Activated T-cell treated with anti-CD3 and anti-CD28 coated beads, Interleukin-2, amount 50 U/mL, for 4 hours (primary cell): ENCODE results near the gene HTR3C. TPM values are rescaled to one million over a fixed set of nuclear protein-coding genes. Genes with fewer than 3 reads are reported as not detected.
"Not testable (repeated sequence)": the region's sequence is repeated elsewhere in the genome, so short reads cannot be mapped to it uniquely, and the experiment has no call there.

Experiments used
- ATAC-seq, 2 donors: fragments of 200-7000 bp; cut with Tn5 transposase; one replicate each; pipeline ENCODE4 v1.10.0; 2021
- DNase-seq: peaks from one replicate; pipeline ENCODE4 v3.0.0-alpha.2; 2020
- H3K27me3 Mint-ChIP-seq: one replicate; pipeline ENCODE4 v1.8.0; 2021; ENCODE audit warnings: low read depth, mixed read lengths
- H3K36me3 Mint-ChIP-seq: one replicate; pipeline ENCODE4 v1.8.0; 2022; ENCODE audit warnings: mixed read lengths; ENCODE audit not compliant: insufficient read depth
- H3K4me1 Mint-ChIP-seq: one replicate; pipeline ENCODE4 v1.8.0; 2021; ENCODE audit warnings: low read depth, mixed read lengths
- H3K4me3 Mint-ChIP-seq: one replicate; pipeline ENCODE4 v1.8.0; 2021; ENCODE audit warnings: mild to moderate bottlenecking, moderate library complexity, mixed read lengths
- H3K9me3 Mint-ChIP-seq: one replicate; pipeline ENCODE4 v1.8.0; 2021; ENCODE audit warnings: mixed read lengths
- total RNA-seq, 3 donors: library from RNA; stranded (reverse); gene quantifications; one replicate each; pipeline ENCODE4 v1.2.1, GENCODE V29; 2021

HTR3C gene
- not detected for total RNA-seq

GRCh38 chr3:184052767-184053166, at the start of gene HTR3C:
Gene HTR3C (plus strand): TSS chr3:184053047. CDS start chr3:184053081, 34 bp downstream.
- H3K4me3 Mint-ChIP-seq, result no peak within 1 kb of the TSS
- ATAC-seq, result no peak
- H3K27me3 Mint-ChIP-seq, result peaks cover 15% of the 10 kb centered on the region
- H3K4me1 Mint-ChIP-seq, result no peaks in the 10 kb centered on the region
- no peak for DNase-seq
- H3K36me3 Mint-ChIP-seq, result no peaks in the 10 kb centered on the region
- no peaks in the 10 kb centered on the region for H3K9me3 Mint-ChIP-seq

GRCh38 chr3:184003187-184003967, 49.5 kb upstream of the HTR3C start:
- Mint-ChIP-seq H3K36me3 (peaks cover 16% of the 10 kb centered on the region), H3K27me3 (no peaks in the 10 kb centered on the region), H3K9me3 (no peaks in the 10 kb centered on the region), H3K4me3 (no peak overlapping the region), H3K4me1 (peaks cover 12% of the 10 kb centered on the region)
- DNase-seq (no peak), ATAC-seq (no peak)

- Mint-ChIP-seq H3K36me3 (peaks cover 12% of the 10 kb centered on the region), H3K4me3 (no peak overlapping the region), H3K9me3 (no peaks in the 10 kb centered on the region), H3K27me3 (no peaks in the 10 kb centered on the region), H3K4me1 (peaks cover 12% of the 10 kb centered on the region)
- ATAC-seq (no peak), DNase-seq (no peak)
These were observed 48.4 kb upstream of the HTR3C start for GRCh38 chr3:184004476-184004875.

- H3K36me3 Mint-ChIP-seq, result peaks cover 19% of the 10 kb centered on the region
- peak; percentile 41 to 57 for ATAC-seq
- peaks cover 12% of the 10 kb centered on the region for H3K4me1 Mint-ChIP-seq
- no peaks in the 10 kb centered on the region for H3K9me3 Mint-ChIP-seq
- no peak for DNase-seq
- H3K4me3 Mint-ChIP-seq, result no peak overlapping the region
- no peaks in the 10 kb centered on the region for H3K27me3 Mint-ChIP-seq
These were observed 46.8 kb upstream of the HTR3C start for GRCh38 chr3:184005941-184006507.

GRCh38 chr3:184007143-184007813, 45.6 kb upstream of the HTR3C start:
- peaks cover 21% of the 10 kb centered on the region for H3K36me3 Mint-ChIP-seq
- DNase-seq, H3K4me3 Mint-ChIP-seq, ATAC-seq, H3K27me3 Mint-ChIP-seq, H3K9me3 Mint-ChIP-seq: not testable (repeated sequence)
- peaks cover 12% of the 10 kb centered on the region for H3K4me1 Mint-ChIP-seq

- DNase-seq, result no peak
- peaks cover 12% of the 10 kb centered on the region for H3K4me1 Mint-ChIP-seq
- H3K36me3 Mint-ChIP-seq, result peaks cover 26% of the 10 kb centered on the region
- no peaks in the 10 kb centered on the region for H3K9me3 Mint-ChIP-seq
- no peak for ATAC-seq
- H3K27me3 Mint-ChIP-seq, result no peaks in the 10 kb centered on the region
- no peak overlapping the region for H3K4me3 Mint-ChIP-seq
These were observed 44.7 kb upstream of the HTR3C start for GRCh38 chr3:184008161-184008560.

GRCh38 chr3:184011230-184011876, 41.5 kb upstream of the HTR3C start:
- Mint-ChIP-seq H3K4me3 (no peak overlapping the region), H3K9me3 (no peaks in the 10 kb centered on the region), H3K36me3 (peaks cover 22% of the 10 kb centered on the region), H3K27me3 (no peaks in the 10 kb centered on the region), H3K4me1 (peaks cover 13% of the 10 kb centered on the region)
- ATAC-seq (no peak), DNase-seq (no peak)

- peaks cover 22% of the 10 kb centered on the region for H3K36me3 Mint-ChIP-seq
- no peaks in the 10 kb centered on the region for H3K9me3 Mint-ChIP-seq
- no peak overlapping the region for H3K4me3 Mint-ChIP-seq
- ATAC-seq, result no peak
- H3K27me3 Mint-ChIP-seq, result no peaks in the 10 kb centered on the region
- peaks cover 17% of the 10 kb centered on the region for H3K4me1 Mint-ChIP-seq
- no peak for DNase-seq
These were observed 40.6 kb upstream of the HTR3C start for GRCh38 chr3:184011937-184012889.

GRCh38 chr3:184015381-184016019, 37.3 kb upstream of the HTR3C start:
- DNase-seq, result no peak
- H3K4me3 Mint-ChIP-seq, result peak overlapping the region; percentile 99
- no peak for ATAC-seq
- H3K27me3 Mint-ChIP-seq, result no peaks in the 10 kb centered on the region
- H3K9me3 Mint-ChIP-seq, result no peaks in the 10 kb centered on the region
- peaks cover 26% of the 10 kb centered on the region for H3K4me1 Mint-ChIP-seq
- peaks cover 16% of the 10 kb centered on the region for H3K36me3 Mint-ChIP-seq

- H3K9me3 Mint-ChIP-seq, result no peaks in the 10 kb centered on the region
- DNase-seq (no peak), ATAC-seq (no peak)
- peaks cover 26% of the 10 kb centered on the region for H3K4me1 Mint-ChIP-seq
- peak overlapping the region; percentile 99 for H3K4me3 Mint-ChIP-seq
- H3K27me3 Mint-ChIP-seq, result peaks cover 3% of the 10 kb centered on the region
- H3K36me3 Mint-ChIP-seq, result peaks cover 10% of the 10 kb centered on the region
These were observed 36.7 kb upstream of the HTR3C start for GRCh38 chr3:184016169-184016570.

GRCh38 chr3:184016811-184017671, 35.8 kb upstream of the HTR3C start:
- ATAC-seq (peak; percentile 79 to 86), DNase-seq (peak; percentile 25)
- peaks cover 6% of the 10 kb centered on the region for H3K27me3 Mint-ChIP-seq
- peaks cover 26% of the 10 kb centered on the region for H3K4me1 Mint-ChIP-seq
- no peaks in the 10 kb centered on the region for H3K9me3 Mint-ChIP-seq
- peaks cover 10% of the 10 kb centered on the region for H3K36me3 Mint-ChIP-seq
- peak overlapping the region; percentile 99 for H3K4me3 Mint-ChIP-seq

GRCh38 chr3:184017672-184018423, 35.0 kb upstream of the HTR3C start, which contains the start of gene ABCC5:
Gene ABCC5 (minus strand): TSS chr3:184017884. CDS start chr3:184014392, 3,492 bp downstream.
- peaks cover 26% of the 10 kb centered on the region for H3K4me1 Mint-ChIP-seq
- peak; percentile 78 for DNase-seq
- no peaks in the 10 kb centered on the region for H3K9me3 Mint-ChIP-seq
- H3K27me3 Mint-ChIP-seq, result peaks cover 6% of the 10 kb centered on the region
- H3K4me3 Mint-ChIP-seq, result peak within 1 kb of the TSS; percentile 99
- peak; percentile 97 to 98 for ATAC-seq
- peaks cover 3% of the 10 kb centered on the region for H3K36me3 Mint-ChIP-seq
